ENCODE results near the gene CPNE4.

Gene CPNE4

DNA sequence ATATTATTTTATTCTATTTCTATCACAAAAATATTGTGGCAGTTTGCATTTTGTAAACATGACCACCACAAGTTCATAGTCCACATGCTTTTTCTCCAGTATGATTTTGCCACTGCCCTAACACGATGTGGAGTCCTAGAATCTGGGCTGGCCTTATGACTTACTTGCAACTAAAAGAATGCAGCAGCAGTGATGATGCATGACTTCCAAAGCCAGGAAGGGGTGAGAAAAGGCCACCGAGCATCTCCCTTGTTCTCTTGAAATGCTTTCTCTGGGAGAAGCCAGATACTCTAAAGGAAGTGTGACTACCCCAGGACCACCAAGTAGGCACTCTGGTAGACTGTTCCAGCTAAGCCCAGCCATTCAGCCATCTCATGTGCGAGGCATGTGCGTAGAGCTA is 340.4 kb downstream of the CPNE4 start:
- ATAC-seq (no peak), DNase-seq (no peak)

DNA sequence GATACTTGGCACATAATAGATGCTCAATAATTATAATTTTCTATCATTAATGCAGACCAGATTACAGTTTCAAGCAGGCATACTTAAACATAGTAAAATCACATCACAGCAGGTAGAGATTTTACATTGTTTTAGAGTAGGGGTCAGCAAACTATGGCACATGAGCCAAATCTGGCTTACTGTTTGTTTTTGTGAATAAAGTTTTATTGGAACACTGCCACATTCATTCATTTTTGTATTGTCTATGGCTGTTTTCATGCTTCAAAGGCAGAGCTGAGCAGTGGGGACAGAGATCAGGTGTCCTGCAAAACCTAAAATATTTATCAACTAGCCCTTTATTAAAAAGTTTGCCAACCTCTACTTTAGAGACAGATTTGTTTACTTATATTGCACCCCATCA is 342.5 kb downstream of the CPNE4 start:
- Mint-ChIP-seq H3K4me3 (no peak overlapping the region), H3K36me3 (ENCODE audit: low read depth) (no peaks in the 10 kb centered on the region), H3K27me3 (peaks cover 11% of the 10 kb centered on the region), H3K9me3 (peaks cover 5% of the 10 kb centered on the region), H3K4me1 (peaks cover 4% of the 10 kb centered on the region), H3K27ac (no peak overlapping the region)
- ATAC-seq, result no peak
- no peak for DNase-seq

More for the DNA sequence above, 340.4 kb downstream of the CPNE4 start:
- Mint-ChIP-seq H3K4me3 (no peak overlapping the region), H3K36me3 (ENCODE audit: low read depth) (no peaks in the 10 kb centered on the region), H3K9me3 (no peaks in the 10 kb centered on the region), H3K4me1 (no peaks in the 10 kb centered on the region), H3K27ac (no peak overlapping the region), H3K27me3 (peaks cover 10% of the 10 kb centered on the region)

- Mint-ChIP-seq H3K27me3 (peaks cover 11% of the 10 kb centered on the region), H3K36me3 (ENCODE audit: low read depth) (no peaks in the 10 kb centered on the region), H3K4me1 (peaks cover 4% of the 10 kb centered on the region), H3K4me3 (no peak overlapping the region), H3K27ac (no peak overlapping the region), H3K9me3 (peaks cover 8% of the 10 kb centered on the region)
- DNase-seq, result no peak
- no peak for ATAC-seq
Measured at GRCh38 chr3:131690800-131691199, 344.0 kb downstream of the CPNE4 start.

DNA sequence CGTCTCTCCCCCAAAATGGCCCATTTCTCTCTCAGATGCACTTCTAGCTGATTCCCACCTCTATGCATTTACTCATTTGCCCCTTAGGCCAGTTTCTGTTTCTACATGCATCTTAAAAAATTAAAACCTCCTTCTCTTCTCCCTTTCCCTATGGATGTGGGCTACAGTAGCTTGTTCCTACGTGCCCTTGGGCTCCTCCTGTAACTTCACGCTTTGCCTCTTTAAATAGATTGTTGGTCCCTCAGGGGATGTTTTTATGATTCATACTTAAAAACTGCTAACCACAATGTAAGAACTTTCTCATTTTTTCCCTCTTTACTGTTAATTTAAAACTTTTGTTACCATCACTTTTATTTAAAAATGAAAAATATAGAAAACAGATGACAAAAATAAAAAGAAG is 346.4 kb downstream of the CPNE4 start:
- H3K36me3 Mint-ChIP-seq (ENCODE audit: low read depth), result no peaks in the 10 kb centered on the region
- H3K4me3 Mint-ChIP-seq, result no peak overlapping the region
- peaks cover 12% of the 10 kb centered on the region for H3K27me3 Mint-ChIP-seq
- H3K27ac Mint-ChIP-seq, result no peak overlapping the region
- no peak for DNase-seq
- ATAC-seq, result no peak
- peaks cover 9% of the 10 kb centered on the region for H3K9me3 Mint-ChIP-seq
- peaks cover 4% of the 10 kb centered on the region for H3K4me1 Mint-ChIP-seq

- Mint-ChIP-seq H3K9me3 (no peaks in the 10 kb centered on the region), H3K4me1 (no peaks in the 10 kb centered on the region), H3K36me3 (ENCODE audit: low read depth) (no peaks in the 10 kb centered on the region), H3K4me3 (no peak overlapping the region), H3K27ac (no peak overlapping the region), H3K27me3 (peaks cover 2% of the 10 kb centered on the region)
- ATAC-seq (no peak), DNase-seq (no peak)
Measured at GRCh38 chr3:131669600-131669999, 365.2 kb downstream of the CPNE4 start.

GRCh38 chr3:131658771-131659170 is 376.0 kb downstream of the CPNE4 start:
- DNase-seq (no peak), ATAC-seq (no peak)
- Mint-ChIP-seq H3K9me3 (peaks cover 11% of the 10 kb centered on the region), H3K27me3 (peaks cover 11% of the 10 kb centered on the region), H3K4me3 (no peak overlapping the region), H3K36me3 (ENCODE audit: low read depth) (no peaks in the 10 kb centered on the region), H3K27ac (no peak overlapping the region), H3K4me1 (no peaks in the 10 kb centered on the region)

DNA sequence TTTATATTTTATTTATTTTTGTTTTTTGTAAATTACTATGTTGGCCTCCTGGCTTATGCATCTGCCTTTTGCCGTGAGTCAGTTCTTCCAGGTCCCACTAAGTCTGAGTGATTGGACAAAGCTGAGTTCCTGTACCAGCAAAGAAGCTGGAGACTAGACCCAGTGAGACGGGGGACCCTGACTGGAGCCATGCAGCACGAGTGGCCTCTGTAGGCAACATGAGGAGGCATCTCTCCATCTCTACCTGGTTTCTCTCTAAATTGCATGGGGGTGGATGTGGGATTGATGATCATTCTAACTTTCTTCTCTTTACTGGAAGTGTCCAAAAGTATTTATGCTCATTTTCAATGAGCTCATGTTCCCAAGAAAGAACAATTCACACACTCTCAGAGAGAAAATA is 376.7 kb downstream of the CPNE4 start:
- no peak overlapping the region for H3K27ac Mint-ChIP-seq
- H3K9me3 Mint-ChIP-seq, result peaks cover 8% of the 10 kb centered on the region
- ATAC-seq (no peak), DNase-seq (no peak)
- H3K4me1 Mint-ChIP-seq, result no peaks in the 10 kb centered on the region
- H3K27me3 Mint-ChIP-seq, result peaks cover 11% of the 10 kb centered on the region
- no peak overlapping the region for H3K4me3 Mint-ChIP-seq
- no peaks in the 10 kb centered on the region for H3K36me3 Mint-ChIP-seq (ENCODE audit: low read depth)

GRCh38 chr3:131655070-131655690 is 379.6 kb downstream of the CPNE4 start:
- no peak for ATAC-seq
- Mint-ChIP-seq H3K27me3 (peaks cover 4% of the 10 kb centered on the region), H3K4me3 (no peak overlapping the region), H3K9me3 (no peaks in the 10 kb centered on the region), H3K4me1 (no peaks in the 10 kb centered on the region), H3K36me3 (ENCODE audit: low read depth) (no peaks in the 10 kb centered on the region), H3K27ac (no peak overlapping the region)
- DNase-seq, result no peak

- H3K27me3 Mint-ChIP-seq, result peaks cover 4% of the 10 kb centered on the region
- no peak for ATAC-seq
Measured at GRCh38 chr3:131645638-131646037, 389.2 kb downstream of the CPNE4 start.

GRCh38 chr3:131636266-131636775 is 398.5 kb downstream of the CPNE4 start:
- H3K4me1 Mint-ChIP-seq, result no peaks in the 10 kb centered on the region
- no peaks in the 10 kb centered on the region for H3K36me3 Mint-ChIP-seq (ENCODE audit: low read depth)
- DNase-seq, result no peak
- peaks cover 6% of the 10 kb centered on the region for H3K27me3 Mint-ChIP-seq
- H3K9me3 Mint-ChIP-seq, result no peaks in the 10 kb centered on the region
- H3K4me3 Mint-ChIP-seq, result no peak overlapping the region
- ATAC-seq, result no peak
- H3K27ac Mint-ChIP-seq, result no peak overlapping the region

More at GRCh38 chr3:131645638-131646037, 389.2 kb downstream of the CPNE4 start:
- no peak for DNase-seq
- Mint-ChIP-seq H3K9me3 (no peaks in the 10 kb centered on the region), H3K27ac (no peak overlapping the region), H3K4me1 (no peaks in the 10 kb centered on the region), H3K36me3 (ENCODE audit: low read depth) (no peaks in the 10 kb centered on the region), H3K4me3 (no peak overlapping the region)

- no peak for ATAC-seq
- H3K4me3 Mint-ChIP-seq, result no peak overlapping the region
- DNase-seq, result no peak
- H3K36me3 Mint-ChIP-seq (ENCODE audit: low read depth), result no peaks in the 10 kb centered on the region
- H3K27me3 Mint-ChIP-seq, result peaks cover 7% of the 10 kb centered on the region
- no peak overlapping the region for H3K27ac Mint-ChIP-seq
- no peaks in the 10 kb centered on the region for H3K9me3 Mint-ChIP-seq
- H3K4me1 Mint-ChIP-seq, result no peaks in the 10 kb centered on the region
Measured at GRCh38 chr3:131630807-131631206, 404.0 kb downstream of the CPNE4 start.

DNA sequence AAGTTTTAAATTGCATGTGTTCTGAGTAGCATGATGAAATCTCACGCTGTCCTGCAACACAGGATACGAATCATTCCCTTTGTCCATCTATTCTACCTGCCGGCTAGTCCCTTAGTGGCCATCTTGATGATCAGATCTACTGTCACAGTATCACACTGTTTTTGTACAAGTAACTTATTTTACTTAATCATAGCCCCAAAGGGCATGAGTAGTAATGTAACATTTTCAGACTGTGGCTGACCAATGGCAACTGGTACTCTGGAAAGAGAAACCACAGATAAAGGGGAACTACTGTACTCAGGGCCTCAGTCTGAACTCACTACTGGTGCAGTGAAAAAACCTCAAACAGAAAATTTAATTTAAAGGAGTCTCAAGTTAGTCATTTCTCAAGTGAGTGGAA is 404.7 kb downstream of the CPNE4 start:
- H3K4me3 Mint-ChIP-seq, result no peak overlapping the region
- H3K9me3 Mint-ChIP-seq, result no peaks in the 10 kb centered on the region
- ATAC-seq (peak; percentile 36), DNase-seq (no peak)
- peaks cover 7% of the 10 kb centered on the region for H3K27me3 Mint-ChIP-seq
- no peaks in the 10 kb centered on the region for H3K36me3 Mint-ChIP-seq (ENCODE audit: low read depth)
- no peaks in the 10 kb centered on the region for H3K4me1 Mint-ChIP-seq
- H3K27ac Mint-ChIP-seq, result no peak overlapping the region

- no peak for ATAC-seq
- no peaks in the 10 kb centered on the region for H3K36me3 Mint-ChIP-seq (ENCODE audit: low read depth)
Measured at GRCh38 chr3:131623431-131623830, 411.4 kb downstream of the CPNE4 start.

DNA sequence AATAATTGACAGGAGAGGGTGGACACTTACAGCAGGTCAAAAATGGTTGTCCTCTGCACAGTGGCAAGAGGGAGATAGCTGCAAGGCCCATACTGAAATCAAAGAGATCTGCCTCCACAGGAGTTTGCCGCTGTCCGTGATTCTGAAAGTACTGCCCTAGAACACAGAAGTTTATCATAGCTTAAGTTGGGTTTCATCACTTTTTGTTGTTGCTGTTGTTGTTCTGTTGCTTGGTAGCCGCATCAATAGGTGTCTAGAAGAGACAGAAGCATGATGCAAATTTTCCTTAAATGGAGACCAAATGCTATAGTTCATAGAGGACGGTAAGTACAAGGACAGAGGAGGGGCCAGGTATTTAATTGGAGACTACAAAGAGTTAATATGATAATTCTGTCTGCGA is 412.1 kb downstream of the CPNE4 start:
- no peaks in the 10 kb centered on the region for H3K27me3 Mint-ChIP-seq
- no peaks in the 10 kb centered on the region for H3K9me3 Mint-ChIP-seq
- no peak for DNase-seq
- no peak for ATAC-seq
- H3K4me1 Mint-ChIP-seq, result no peaks in the 10 kb centered on the region
- H3K4me3 Mint-ChIP-seq, result no peak overlapping the region
- H3K36me3 Mint-ChIP-seq (ENCODE audit: low read depth), result no peaks in the 10 kb centered on the region
- H3K27ac Mint-ChIP-seq, result no peak overlapping the region

More at GRCh38 chr3:131623431-131623830, 411.4 kb downstream of the CPNE4 start:
- Mint-ChIP-seq H3K27ac (no peak overlapping the region), H3K4me3 (no peak overlapping the region), H3K4me1 (no peaks in the 10 kb centered on the region), H3K9me3 (no peaks in the 10 kb centered on the region), H3K27me3 (no peaks in the 10 kb centered on the region)
- no peak for DNase-seq

GRCh38 chr3:131620977-131621376 is 413.8 kb downstream of the CPNE4 start:
- DNase-seq, result no peak
- no peak for ATAC-seq
- no peak overlapping the region for H3K27ac Mint-ChIP-seq

DNA sequence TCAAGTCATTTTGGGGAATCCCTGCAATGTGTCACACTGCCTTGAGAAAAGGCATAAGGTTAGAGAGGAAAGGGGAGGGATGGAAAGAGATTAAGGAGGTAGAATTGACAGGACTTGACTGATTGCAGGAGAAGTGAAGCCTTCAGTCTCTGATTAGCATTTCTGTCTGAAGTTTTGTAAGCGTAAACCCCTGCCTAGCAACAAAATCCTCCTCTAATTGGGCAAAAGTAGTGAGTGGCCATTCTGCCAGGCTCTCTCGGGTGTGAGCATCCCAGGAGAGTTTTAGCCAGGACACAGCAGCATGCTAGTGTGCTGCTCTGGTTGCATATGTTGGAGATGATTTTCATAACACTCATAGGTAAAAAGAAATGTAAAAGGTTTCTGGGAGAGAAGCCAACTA is 415.0 kb downstream of the CPNE4 start:
- Mint-ChIP-seq H3K36me3 (ENCODE audit: low read depth) (no peaks in the 10 kb centered on the region), H3K27me3 (peaks cover 2% of the 10 kb centered on the region), H3K27ac (no peak overlapping the region), H3K9me3 (no peaks in the 10 kb centered on the region), H3K4me1 (no peaks in the 10 kb centered on the region), H3K4me3 (no peak overlapping the region)
- no peak for ATAC-seq
- no peak for DNase-seq

More at GRCh38 chr3:131620977-131621376, 413.8 kb downstream of the CPNE4 start:
- Mint-ChIP-seq H3K9me3 (no peaks in the 10 kb centered on the region), H3K27me3 (peaks cover 2% of the 10 kb centered on the region), H3K4me1 (no peaks in the 10 kb centered on the region), H3K36me3 (ENCODE audit: low read depth) (no peaks in the 10 kb centered on the region), H3K4me3 (no peak overlapping the region)
